ENCODE data around the gene CHRNA9. TPM values are rescaled to one million over a fixed set of nuclear protein-coding genes. Genes with fewer than 3 reads are reported as not detected.

Gene CHRNA9
- total RNA-seq, 3 donors from 2014 or later (not counting 1 experiment from before 2014, with no cell fraction given): not detected

GRCh38 chr4:40331961-40332360 lies 3.2 kb upstream of the CHRNA9 start:
- no peaks in the 10 kb centered on the region for H3K4me1 Mint-ChIP-seq
- no peak overlapping the region for H3K27ac ChIP-seq (ENCODE audit: low read length)
- no peaks in the 10 kb centered on the region for H3K36me3 ChIP-seq (ENCODE audit: control insufficient read depth, insufficient read depth, low read length)
- DNase-seq (no peak), ATAC-seq (no peak)
- no peaks in the 10 kb centered on the region for H3K36me3 Mint-ChIP-seq
- no peaks in the 10 kb centered on the region for H3K9me3 ChIP-seq (ENCODE audit: control insufficient read depth, insufficient read depth, low read length)
- no peaks in the 10 kb centered on the region for H3K9me3 Mint-ChIP-seq
- no peaks in the 10 kb centered on the region for H3K27me3 ChIP-seq (ENCODE audit: control insufficient read depth, insufficient read depth, low read length)
- H3K4me3 ChIP-seq (ENCODE audit: low read length): no peak overlapping the region
- WGBS (ENCODE audit: insufficient coverage): 72% methylated on average over 2 of the region's 3 CpGs
- H3K27ac Mint-ChIP-seq: no peak overlapping the region
- TF ChIP-seq CTCF (IDR thresholded peaks at IDR 0.05): no peak
- intact Hi-C loops (cut with micrococcal nuclease): no loop called here
- H3K4me1 ChIP-seq (ENCODE audit: control insufficient read depth, insufficient read depth, low read length): no peaks in the 10 kb centered on the region
- H3K4me3 Mint-ChIP-seq: no peak overlapping the region
- H3K27me3 Mint-ChIP-seq (ENCODE audit: low read depth in 2 of 2): peaks cover 24% of the 10 kb centered on the region in 2 donors

GRCh38 chr4:40333921-40334352 lies 1.2 kb upstream of the CHRNA9 start:
- Mint-ChIP-seq H3K4me3 (no peak overlapping the region), H3K27ac (no peak overlapping the region), H3K4me1 (no peaks in the 10 kb centered on the region), H3K27me3 (ENCODE audit: low read depth in 2 of 2) (peaks cover 19 to 24% of the 10 kb centered on the region in 2 donors), H3K36me3 (no peaks in the 10 kb centered on the region), H3K9me3 (no peaks in the 10 kb centered on the region)
- TF ChIP-seq CTCF (IDR thresholded peaks at IDR 0.05): no peak
- ATAC-seq (no peak), DNase-seq (no peak)
- H3K27me3 ChIP-seq (ENCODE audit: control insufficient read depth, insufficient read depth, low read length): no peaks in the 10 kb centered on the region
- H3K27ac ChIP-seq (ENCODE audit: low read length): no peak overlapping the region
- H3K36me3 ChIP-seq (ENCODE audit: control insufficient read depth, insufficient read depth, low read length): no peaks in the 10 kb centered on the region
- intact Hi-C loops (cut with micrococcal nuclease): no loop called here
- no peaks in the 10 kb centered on the region for H3K4me1 ChIP-seq (ENCODE audit: control insufficient read depth, insufficient read depth, low read length)
- no peaks in the 10 kb centered on the region for H3K9me3 ChIP-seq (ENCODE audit: control insufficient read depth, insufficient read depth, low read length)
- no peak overlapping the region for H3K4me3 ChIP-seq (ENCODE audit: low read length)
- WGBS (ENCODE audit: insufficient coverage): 89% methylated on average over 8 of the region's 8 CpGs

- Mint-ChIP-seq H3K9me3 (no peaks in the 10 kb centered on the region), H3K27me3 (ENCODE audit: low read depth in 2 of 2) (peaks cover 9 to 16% of the 10 kb centered on the region in 2 donors), H3K4me1 (no peaks in the 10 kb centered on the region), H3K4me3 (no peak overlapping the region), H3K36me3 (no peaks in the 10 kb centered on the region), H3K27ac (no peak overlapping the region)
- Histone ChIP-seq H3K36me3 (ENCODE audit: control insufficient read depth, insufficient read depth, low read length) (no peaks in the 10 kb centered on the region), H3K4me1 (ENCODE audit: control insufficient read depth, insufficient read depth, low read length) (no peaks in the 10 kb centered on the region), H3K27ac (ENCODE audit: low read length) (no peak overlapping the region), H3K9me3 (ENCODE audit: control insufficient read depth, insufficient read depth, low read length) (no peaks in the 10 kb centered on the region), H3K4me3 (ENCODE audit: low read length) (no peak overlapping the region), H3K27me3 (ENCODE audit: control insufficient read depth, insufficient read depth, low read length) (no peaks in the 10 kb centered on the region)
- ATAC-seq: no peak
- intact Hi-C loops (cut with micrococcal nuclease): no loop called here
- DNase-seq: no peak
- TF ChIP-seq CTCF (IDR thresholded peaks at IDR 0.05): no peak
- WGBS (ENCODE audit: insufficient coverage): 77% methylated on average over 4 of the region's 4 CpGs
Measured at GRCh38 chr4:40335525-40335894, 377 bp downstream of the CHRNA9 start.

- peaks cover 4 to 10% of the 10 kb centered on the region in 2 donors for H3K27me3 Mint-ChIP-seq (ENCODE audit: low read depth in 2 of 2)
- no peaks in the 10 kb centered on the region for H3K27me3 ChIP-seq (ENCODE audit: control insufficient read depth, insufficient read depth, low read length)
- no peaks in the 10 kb centered on the region for H3K9me3 Mint-ChIP-seq
- no peaks in the 10 kb centered on the region for H3K9me3 ChIP-seq (ENCODE audit: control insufficient read depth, insufficient read depth, low read length)
- no peak overlapping the region for H3K27ac Mint-ChIP-seq
- 94% methylated on average over 8 of the region's 9 CpGs for WGBS (ENCODE audit: insufficient coverage)
- no peaks in the 10 kb centered on the region for H3K4me1 ChIP-seq (ENCODE audit: control insufficient read depth, insufficient read depth, low read length)
- no peaks in the 10 kb centered on the region for H3K36me3 ChIP-seq (ENCODE audit: control insufficient read depth, insufficient read depth, low read length)
- H3K4me1 Mint-ChIP-seq: no peaks in the 10 kb centered on the region
- intact Hi-C loops (cut with micrococcal nuclease): no loop called here
- H3K4me3 Mint-ChIP-seq: no peak overlapping the region
- no peaks in the 10 kb centered on the region for H3K36me3 Mint-ChIP-seq
- TF ChIP-seq CTCF (IDR thresholded peaks at IDR 0.05): no peak
- H3K4me3 ChIP-seq (ENCODE audit: low read length): no peak overlapping the region
- no peak overlapping the region for H3K27ac ChIP-seq (ENCODE audit: low read length)
- DNase-seq: no peak
- no peak for ATAC-seq
Measured at GRCh38 chr4:40337051-40337450, 1.9 kb downstream of the CHRNA9 start.
